GM21576 (cell line): ENCODE data around the gene PPP1R26.
"Not testable (repeated sequence)": the region's sequence is repeated elsewhere in the genome, so short reads cannot be mapped to it uniquely, and the experiment has no call there.

Experiments
- ATAC-seq: cut with Tn5 transposase; IDR thresholded peaks from one replicate; pipeline ENCODE4 v1.9.1; 2021; ENCODE audit warnings: mild to moderate bottlenecking, moderate library complexity; ENCODE audit not compliant: unreplicated experiment

PPP1R26 gene

GRCh38 chr9:135458478-135458877 lies 21.1 kb upstream of the PPP1R26 start:
- not testable (repeated sequence) for ATAC-seq

- ATAC-seq: no peak
Observed at GRCh38 chr9:135461936-135462335, 17.6 kb upstream of the PPP1R26 start.

GRCh38 chr9:135463140-135463539 lies 16.4 kb upstream of the PPP1R26 start:
- ATAC-seq: no peak

- ATAC-seq: no peak
Observed at GRCh38 chr9:135464181-135464580, 15.4 kb upstream of the PPP1R26 start.

- ATAC-seq: no peak
Observed at GRCh38 chr9:135468854-135469521, 10.6 kb upstream of the PPP1R26 start.

GRCh38 chr9:135471791-135472640 lies 7.6 kb upstream of the PPP1R26 start:
- ATAC-seq: no peak

- no peak for ATAC-seq
Observed at GRCh38 chr9:135473972-135474543, 5.5 kb upstream of the PPP1R26 start.

- no peak for ATAC-seq
Observed at GRCh38 chr9:135474915-135475314, 4.7 kb upstream of the PPP1R26 start.

GRCh38 chr9:135476561-135477355 lies 2.8 kb upstream of the PPP1R26 start:
- ATAC-seq: no peak

GRCh38 chr9:135478191-135478590 lies 1.4 kb upstream of the PPP1R26 start:
- ATAC-seq: no peak

- no peak for ATAC-seq
Observed at GRCh38 chr9:135478829-135479468, 633 bp upstream of the PPP1R26 start.

- no peak for ATAC-seq
Observed at GRCh38 chr9:135480071-135480939, 723 bp downstream of the PPP1R26 start.

- ATAC-seq: no peak
Observed at GRCh38 chr9:135480940-135481310, 1.3 kb downstream of the PPP1R26 start.

- ATAC-seq: no peak
Observed at GRCh38 chr9:135482015-135482754, 2.6 kb downstream of the PPP1R26 start.

GRCh38 chr9:135484460-135485277 lies 5.1 kb downstream of the PPP1R26 start:
- ATAC-seq: no peak

- no peak for ATAC-seq
Observed at GRCh38 chr9:135485385-135485784, 5.8 kb downstream of the PPP1R26 start.

- no peak for ATAC-seq
Observed at GRCh38 chr9:135485832-135486231, 6.2 kb downstream of the PPP1R26 start.
